GM13976 (cell line): ENCODE data around the gene ITGB3BP.

Source experiments
- DNase-seq: peaks from one replicate; pipeline ENCODE4 v3.0.0; 2012; ENCODE audit warnings: low spot score
- CTCF ChIP-seq: IDR thresholded peaks from 2 replicates; pipeline ENCODE4 v1.5.1; 2012; ENCODE audit warnings: borderline replicate concordance, mild to moderate bottlenecking; ENCODE audit not compliant: insufficient read depth; ENCODE audit errors: extremely low read depth, missing control alignments, control extremely low read depth
- in situ Hi-C: fragments of 300-500 bp; cut with MboI; formaldehyde crosslinking; loops from one replicate; pipeline ENCODE4 v1.12.0; 2022; ENCODE audit warnings: low sequenced_read_pairs, mixed read lengths, inconsistent platforms; ENCODE audit not compliant: unreplicated experiment

Gene ITGB3BP

GRCh38 chr1:63418101-63418500 lies 104.9 kb downstream of the ITGB3BP start:
- TF ChIP-seq CTCF: no peak
- no peak for DNase-seq
- in situ Hi-C loops: no loop called here

GRCh38 chr1:63414691-63415365 lies 108.2 kb downstream of the ITGB3BP start:
- no peak for DNase-seq
- in situ Hi-C loops: no loop called here
- TF ChIP-seq CTCF: no peak

GRCh38 chr1:63413394-63413793 lies 109.6 kb downstream of the ITGB3BP start:
- in situ Hi-C loops: no loop called here

GRCh38 chr1:63411066-63411465 lies 112.0 kb downstream of the ITGB3BP start:
- no peak for TF ChIP-seq CTCF
- in situ Hi-C loops: no loop called here
- no peak for DNase-seq

More at GRCh38 chr1:63413394-63413793, 109.6 kb downstream of the ITGB3BP start:
- TF ChIP-seq CTCF: no peak
- DNase-seq: no peak

GRCh38 chr1:63408331-63408730 lies 114.7 kb downstream of the ITGB3BP start:
- in situ Hi-C loops: no loop called here
- no peak for DNase-seq

GRCh38 chr1:63407002-63407401 lies 116.0 kb downstream of the ITGB3BP start:
- TF ChIP-seq CTCF: no peak
- no peak for DNase-seq
- in situ Hi-C loops: no loop called here

More at GRCh38 chr1:63408331-63408730, 114.7 kb downstream of the ITGB3BP start:
- TF ChIP-seq CTCF: no peak

- no peak for TF ChIP-seq CTCF
- no peak for DNase-seq
- in situ Hi-C loops: no loop called here
These were observed 117.0 kb downstream of the ITGB3BP start for GRCh38 chr1:63405987-63406386.
